Upper lobe of left lung (tissue), 6 donors: ENCODE data around the gene UTP14A. TPM values are rescaled to one million over a fixed set of nuclear protein-coding genes. Genes with fewer than 3 reads are reported as not detected.

Experiments used
- ATAC-seq, 2 donors: fragments of 200-7000 bp; cut with Tn5 transposase; one replicate each; pipeline ENCODE4 v1.9.1; 2022; ENCODE audit warnings: mild to moderate bottlenecking in 2 of 2, moderate library complexity in 2 of 2; ENCODE audit not compliant: low FRiP score in 2 of 2
- DNase-seq, 2 donors: peaks; one replicate each; pipeline ENCODE4 v3.0.0-alpha.2; 2019 to 2020
- H3K27ac ChIP-seq, 4 donors: fragments of 200-600 bp; sonication (generic); one replicate each; pipeline ENCODE4 v1.5.1; 2016 to 2019
- H3K27me3 ChIP-seq, 4 donors: fragments of 200-600 bp; sonication (generic); one replicate each; pipeline ENCODE4 v1.5.1; 2017 to 2019
- H3K36me3 ChIP-seq, 4 donors: fragments of 200-600 bp; sonication (generic); one replicate each; pipeline ENCODE4 v1.5.1; 2016 to 2019
- H3K4me1 ChIP-seq, 4 donors: fragments of 200-600 bp; sonication (generic); one replicate each; pipeline ENCODE4 v1.5.1; 2018 to 2019
- H3K4me3 ChIP-seq, 4 donors: fragments of 200-600 bp; sonication (generic); one replicate each; pipeline ENCODE4 v1.5.1; 2017 to 2019; ENCODE audit warnings: mild to moderate bottlenecking in 2 of 4, moderate library complexity in 1 of 4
- H3K9me3 ChIP-seq, 4 donors: fragments of 200-600 bp; sonication (generic); one replicate each; pipeline ENCODE4 v1.5.1; 2018 to 2019
- EP300 ChIP-seq, 4 donors: sonication (generic); formaldehyde crosslinking; IDR thresholded peaks; one replicate each; pipeline ENCODE4 v1.5.1; 2017; ENCODE audit warnings: antibody characterized with exemption in 4 of 4, control low read depth in 2 of 4
- POLR2A ChIP-seq, 4 donors: fragments of 450-650 bp; IDR thresholded peaks; one replicate each; pipeline ENCODE4 v1.5.1; 2016 to 2017; ENCODE audit warnings: antibody characterized with exemption in 4 of 4, mild to moderate bottlenecking in 2 of 4
- POLR2AphosphoS5 ChIP-seq, 2 donors: sonication (generic); formaldehyde crosslinking; IDR thresholded peaks; one replicate each; pipeline ENCODE4 v1.5.1; 2017; ENCODE audit warnings: antibody characterized with exemption in 2 of 2
- WGBS, 2 donors: methylation state at CpG; one replicate each; pipeline ENCODE4 v1.1.5; 2017 to 2018; 5-methylcytosine and 5-hydroxymethylcytosine counted together
- total RNA-seq, 6 donors: library from RNA; depleted of rRNA in 4 of 6; stranded (reverse); fragments of >200 nt in 4 of 6; gene quantifications; one replicate each; pipeline versions ENCODE4 v1.1.0 to v1.2.1, GENCODE V29; 2016 to 2021
- TF ChIP-seq, protein P1 (sequence below), 6 experiments: fragments of 450-650 bp in 4 of 6; fragments of 200-600 bp in 2 of 6; sonication (generic) in 2 of 6; IDR thresholded peaks; one replicate each; pipeline ENCODE4 v1.5.1; 2016 to 2019; ENCODE audit warnings: antibody characterized with exemption in 6 of 6
- donor health status: DM: no; HTN: no; CAD: no; lungs with moderate emphysema.
- donor health status: DM: no; HTN: yes; CAD: no; lungs with severe emphysema.

The UTP14A gene
- total RNA-seq, 6 donors from 2014 or later = 9.5 to 17.7 (median 15.5) TPM

DNA sequence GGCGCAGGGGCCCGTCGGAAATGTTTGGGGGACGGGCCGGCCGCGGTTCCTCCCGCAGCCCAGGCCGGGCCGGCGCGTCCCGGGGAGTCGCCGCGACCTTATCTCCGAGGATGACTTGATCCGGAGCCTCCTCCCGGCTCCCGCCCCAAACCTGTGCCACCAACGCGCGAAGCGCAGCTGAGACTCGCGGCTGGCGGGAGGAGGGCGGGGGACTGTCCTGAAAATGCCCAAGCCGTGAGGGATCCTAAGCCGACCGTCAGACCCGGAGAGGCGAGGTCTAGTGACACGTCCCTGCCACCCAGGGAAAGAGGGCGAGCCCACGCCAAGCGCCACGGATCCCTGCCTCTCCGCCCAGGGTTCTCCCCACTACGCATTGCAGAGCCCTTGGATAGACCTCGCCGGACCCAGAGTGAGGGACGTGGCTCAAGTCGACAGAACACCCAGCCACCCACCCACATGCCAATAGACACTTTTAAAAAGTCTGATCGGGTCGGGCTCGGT lies 26.9 kb downstream of the UTP14A start:
- no peaks in the 10 kb centered on the region for H3K27me3 ChIP-seq
- H3K27ac ChIP-seq = peak overlapping the region; percentile 18 to 89 (median 47)
- TF ChIP-seq, protein P1, sequence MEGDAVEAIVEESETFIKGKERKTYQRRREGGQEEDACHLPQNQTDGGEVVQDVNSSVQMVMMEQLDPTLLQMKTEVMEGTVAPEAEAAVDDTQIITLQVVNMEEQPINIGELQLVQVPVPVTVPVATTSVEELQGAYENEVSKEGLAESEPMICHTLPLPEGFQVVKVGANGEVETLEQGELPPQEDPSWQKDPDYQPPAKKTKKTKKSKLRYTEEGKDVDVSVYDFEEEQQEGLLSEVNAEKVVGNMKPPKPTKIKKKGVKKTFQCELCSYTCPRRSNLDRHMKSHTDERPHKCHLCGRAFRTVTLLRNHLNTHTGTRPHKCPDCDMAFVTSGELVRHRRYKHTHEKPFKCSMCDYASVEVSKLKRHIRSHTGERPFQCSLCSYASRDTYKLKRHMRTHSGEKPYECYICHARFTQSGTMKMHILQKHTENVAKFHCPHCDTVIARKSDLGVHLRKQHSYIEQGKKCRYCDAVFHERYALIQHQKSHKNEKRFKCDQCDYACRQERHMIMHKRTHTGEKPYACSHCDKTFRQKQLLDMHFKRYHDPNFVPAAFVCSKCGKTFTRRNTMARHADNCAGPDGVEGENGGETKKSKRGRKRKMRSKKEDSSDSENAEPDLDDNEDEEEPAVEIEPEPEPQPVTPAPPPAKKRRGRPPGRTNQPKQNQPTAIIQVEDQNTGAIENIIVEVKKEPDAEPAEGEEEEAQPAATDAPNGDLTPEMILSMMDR (IDR thresholded peaks at IDR 0.05) = no peak
- TF ChIP-seq POLR2A (IDR thresholded peaks at IDR 0.05) (no peak), EP300 (IDR thresholded peaks at IDR 0.05) (no peak), POLR2AphosphoS5 (IDR thresholded peaks at IDR 0.05) (no peak)
- WGBS, 2 donors = 51% methylated on average over 30 of the region's 47 CpGs; no CpG with 5 or more reads in 1 of the 2 donors
- H3K4me1 ChIP-seq = peaks cover 0 to 5% (median 0%) of the 10 kb centered on the region in 4 donors
- ATAC-seq (no peak), DNase-seq (peak in 1 of 2 donors; percentile 21)
- peaks cover 0 to under 1% (median 0%) of the 10 kb centered on the region in 4 donors for H3K36me3 ChIP-seq
- peak overlapping the region in 3 of 4 donors; percentile 41 to 73 (median 63) for H3K4me3 ChIP-seq
- H3K9me3 ChIP-seq = no peaks in the 10 kb centered on the region

DNA sequence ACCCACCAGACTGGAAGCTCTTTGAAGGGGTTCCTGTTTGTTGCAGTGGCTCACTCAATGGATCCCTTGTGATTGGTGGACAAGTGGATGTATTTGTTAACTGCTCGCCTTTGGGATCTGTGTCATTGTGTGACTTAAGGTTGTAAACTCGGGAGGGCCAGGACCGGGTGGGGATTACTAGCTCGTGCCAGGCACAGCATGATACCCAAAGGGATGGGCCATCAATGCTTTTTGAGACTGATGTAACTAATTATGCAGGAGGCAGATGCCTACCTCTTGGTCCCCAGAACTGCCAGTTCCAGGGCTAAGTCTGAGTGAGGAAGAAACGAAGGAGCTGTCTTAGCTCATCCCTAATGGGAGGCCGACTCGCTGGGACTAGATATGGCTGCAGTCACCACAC lies 27.7 kb downstream of the UTP14A start:
- Histone ChIP-seq H3K9me3 (no peaks in the 10 kb centered on the region), H3K4me1 (peaks cover 0 to 5% (median 0%) of the 10 kb centered on the region in 4 donors), H3K4me3 (no peak overlapping the region), H3K36me3 (no peaks in the 10 kb centered on the region), H3K27me3 (no peaks in the 10 kb centered on the region), H3K27ac (no peak overlapping the region)
- TF ChIP-seq POLR2AphosphoS5 (IDR thresholded peaks at IDR 0.05) = no peak
- no peak for TF ChIP-seq POLR2A (IDR thresholded peaks at IDR 0.05)
- TF ChIP-seq, protein P1 (IDR thresholded peaks at IDR 0.05) = no peak
- TF ChIP-seq EP300 (IDR thresholded peaks at IDR 0.05) = no peak
- DNase-seq (no peak), ATAC-seq (no peak)
- 78 to 88% methylated on average over 3 to 7 of the region's 7 CpGs for WGBS, 2 donors

DNA sequence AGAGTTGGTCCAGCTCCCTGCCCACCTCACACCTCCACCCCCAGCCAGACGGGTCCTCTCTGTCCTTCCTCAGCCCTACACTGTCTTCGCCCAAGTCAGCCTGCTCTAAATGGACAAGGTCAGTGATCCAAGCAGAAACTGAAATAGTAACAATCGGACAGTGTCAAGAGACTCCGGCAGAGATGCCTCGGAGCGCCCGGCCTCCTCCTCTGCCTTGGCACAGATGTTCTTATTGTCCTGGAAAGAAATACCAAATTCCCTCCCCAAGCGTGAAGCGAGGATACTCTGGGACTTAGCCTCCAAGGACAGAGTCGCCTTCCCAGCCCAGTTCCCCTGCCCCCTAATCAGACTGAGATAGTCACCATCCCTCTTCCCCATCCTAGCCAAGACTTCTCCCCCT lies 28.5 kb downstream of the UTP14A start:
- Histone ChIP-seq H3K9me3 (no peaks in the 10 kb centered on the region), H3K27me3 (no peaks in the 10 kb centered on the region), H3K4me1 (peaks cover 0 to 5% (median 0%) of the 10 kb centered on the region in 4 donors), H3K27ac (no peak overlapping the region), H3K36me3 (no peaks in the 10 kb centered on the region), H3K4me3 (no peak overlapping the region)
- 50 to 68% methylated on average over 2 to 10 of the region's 10 CpGs for WGBS, 2 donors
- ATAC-seq = no peak
- no peak for TF ChIP-seq EP300 (IDR thresholded peaks at IDR 0.05)
- no peak for TF ChIP-seq POLR2A (IDR thresholded peaks at IDR 0.05)
- no peak for TF ChIP-seq POLR2AphosphoS5 (IDR thresholded peaks at IDR 0.05)
- TF ChIP-seq, protein P1 (IDR thresholded peaks at IDR 0.05) = no peak
- no peak for DNase-seq

DNA sequence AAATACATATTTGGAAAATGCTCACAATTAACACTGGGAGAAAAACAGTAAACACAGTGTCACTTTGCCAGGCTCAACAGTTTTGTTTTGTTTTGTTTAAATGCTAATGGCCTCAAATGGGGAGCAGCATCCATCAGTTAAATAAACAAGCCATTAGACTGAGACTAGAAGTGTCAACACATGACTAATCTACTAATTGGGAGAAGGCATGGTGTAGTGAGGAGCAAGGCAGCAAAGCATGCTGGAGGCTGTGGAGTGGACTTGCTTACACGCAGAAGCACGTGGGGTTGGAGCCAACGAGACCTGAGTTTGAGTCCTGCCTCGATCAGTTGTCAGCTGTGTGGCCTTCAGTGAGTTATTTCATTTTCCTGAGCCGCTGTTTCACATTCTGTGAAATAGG lies 29.0 kb downstream of the UTP14A start:
- WGBS, 2 donors = 76 to 96% methylated on average over 5 of the region's 5 CpGs
- no peak for TF ChIP-seq POLR2AphosphoS5 (IDR thresholded peaks at IDR 0.05)
- no peak for TF ChIP-seq POLR2A (IDR thresholded peaks at IDR 0.05)
- TF ChIP-seq, protein P1 (IDR thresholded peaks at IDR 0.05) = no peak
- TF ChIP-seq EP300 (IDR thresholded peaks at IDR 0.05) = no peak
- Histone ChIP-seq H3K27ac (no peak overlapping the region), H3K9me3 (no peaks in the 10 kb centered on the region), H3K4me1 (peaks cover 0 to 5% (median 0%) of the 10 kb centered on the region in 4 donors), H3K27me3 (no peaks in the 10 kb centered on the region), H3K36me3 (no peaks in the 10 kb centered on the region), H3K4me3 (no peak overlapping the region)
- DNase-seq = no peak
- ATAC-seq = no peak

DNA sequence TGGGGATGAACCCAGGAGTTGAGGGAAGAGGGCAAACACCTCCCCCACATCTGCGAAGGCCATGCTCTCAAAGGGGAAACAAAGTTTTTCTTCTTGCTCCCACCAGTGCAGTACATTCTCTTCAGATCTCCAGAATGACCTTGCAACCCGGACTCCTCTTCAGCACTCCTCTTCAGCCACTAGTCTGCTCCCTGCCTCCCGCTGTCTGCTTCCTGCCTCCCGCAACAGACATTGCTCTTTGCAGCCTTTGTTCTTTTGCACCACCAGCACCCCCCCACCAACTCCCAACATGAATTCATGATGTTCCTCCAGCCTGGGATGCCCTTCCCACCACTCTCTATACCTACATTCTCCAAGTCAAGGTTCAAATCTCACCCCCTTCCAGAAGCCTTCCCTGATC lies 32.1 kb downstream of the UTP14A start:
- TF ChIP-seq POLR2A (IDR thresholded peaks at IDR 0.05) = no peak
- no peak for TF ChIP-seq EP300 (IDR thresholded peaks at IDR 0.05)
- TF ChIP-seq, protein P1 (IDR thresholded peaks at IDR 0.05) = no peak
- no peak for TF ChIP-seq POLR2AphosphoS5 (IDR thresholded peaks at IDR 0.05)
- ATAC-seq (no peak), DNase-seq (no peak)
- Histone ChIP-seq H3K36me3 (no peaks in the 10 kb centered on the region), H3K4me1 (peaks cover 0 to under 1% (median 0%) of the 10 kb centered on the region in 4 donors), H3K27ac (no peak overlapping the region), H3K9me3 (no peaks in the 10 kb centered on the region), H3K4me3 (no peak overlapping the region), H3K27me3 (no peaks in the 10 kb centered on the region)
- 59 to 97% methylated on average over 3 to 4 of the region's 4 CpGs for WGBS, 2 donors
